Psoas muscle (tissue), 8 donors: ENCODE measurements around the gene SLC12A6. TPM values are rescaled to one million over a fixed set of nuclear protein-coding genes. Genes with fewer than 3 reads are reported as not detected.

Experiments used
- ATAC-seq, 4 donors: fragments of 200-7000 bp; cut with Tn5 transposase; one replicate each; pipeline ENCODE4 v1.9.1; 2020; ENCODE audit warnings: moderate library complexity in 3 of 4, mild to moderate bottlenecking in 2 of 4
- DNase-seq, 2 donors: peaks; one replicate each; pipeline ENCODE4 v3.0.0-alpha.2; 2020
- H3K27ac ChIP-seq: fragments of 200-600 bp; one replicate; pipeline ENCODE4 v1.8.0; 2022
- H3K27me3 ChIP-seq, 3 donors: fragments of 200-600 bp in 1 of 3; one replicate each; pipeline versions ENCODE4 v1.6.1 to v1.8.0; 2013 to 2022; ENCODE audit warnings: low read length in 2 of 3, mild to moderate bottlenecking in 2 of 3, moderate library complexity in 1 of 3; ENCODE audit not compliant: insufficient read depth in 3 of 3
- H3K36me3 ChIP-seq, 2 donors: fragments of 200-600 bp in 1 of 2; one replicate each; pipeline versions ENCODE4 v1.6.1 to v1.8.0; 2013 to 2022; ENCODE audit warnings: low read depth in 1 of 2, mild to moderate bottlenecking in 1 of 2, moderate library complexity in 1 of 2; ENCODE audit not compliant: insufficient read depth in 1 of 2
- H3K4me1 ChIP-seq: fragments of 200-600 bp; one replicate; pipeline ENCODE4 v1.8.0; 2022
- H3K4me3 ChIP-seq: fragments of 200-600 bp; one replicate; pipeline ENCODE4 v1.8.0; 2022; ENCODE audit warnings: mild to moderate bottlenecking
- H3K9me3 ChIP-seq: fragments of 200-600 bp; one replicate; pipeline ENCODE4 v1.8.0; 2022
- CTCF ChIP-seq: fragments of 200-600 bp; IDR thresholded peaks from one replicate; pipeline ENCODE4 v1.8.0; 2022; ENCODE audit warnings: antibody characterized with exemption
- WGBS, 3 donors: extraction: QIAGEN DNeasy Blood & Tissue Kit; methylation state at CpG; one replicate each; pipeline versions ENCODE4 v1.1.6 to v1.1.7; 2013; 5-methylcytosine and 5-hydroxymethylcytosine counted together
- intact Hi-C, 2 donors: fragments of 100-400 bp; cut with DNase I; formaldehyde crosslinking; loops; one replicate each; pipeline versions ENCODE4 v1.11.0 to v1.14.2; 2022
- polyA plus RNA-seq, 3 donors: library from polyadenylated mRNA; stranded (reverse); fragments of 200-250 nt; gene quantifications; one replicate each; pipeline ENCODE4 v1.2.3, GENCODE V29; 2013
- total RNA-seq, 4 donors: library from RNA; stranded (reverse); fragmentation: NEBNext Ultra II Directional in 2 of 4; extraction: Animal tissue kit (Norgen Biotek cat#: 25700) in 2 of 4; gene quantifications; one replicate each; pipeline versions ENCODE4 v1.2.1 to v1.2.4, GENCODE V29; 2021 to 2023
- donor health status: healthy with polysubstance abuse.
- donor health status: DM: no; HTN: no; CAD: no; lungs with moderate emphysema.
- donor health status: Bipolar disorder and iron deficiency.
- donor health status: healthy.
- donor health status: DM: yes; HTN: yes; CAD: no.
- donor health status: DM: no; HTN: no; CAD: no.
- donor health status: DM: no; HTN: no; CAD: no.
- donor health status: DM: yes; HTN: yes; CAD: no.

SLC12A6 gene
- total and polyA plus RNA-seq, 7 donors: 2.3 to 22.1 (median 12.3) TPM

- Histone ChIP-seq H3K9me3 (no peaks in the 10 kb centered on the region), H3K4me1 (peaks cover 9% of the 10 kb centered on the region), H3K27ac (peak overlapping the region; percentile 97), H3K4me3 (peak overlapping the region; percentile 98), H3K36me3 (peaks cover 0 to 15% of the 10 kb centered on the region in 2 donors), H3K27me3 (no peaks in the 10 kb centered on the region)
- ATAC-seq: peak; percentile 27 to 43 (median 30)
- intact Hi-C loops: loop anchor here in 1 of 2 donors (1.0 kb wide), 2 partner anchors 23 to 124 kb away; partner anchors contain the start of genes NOP10 and NUTM1
- 0 to 1% (median 0%) methylated on average over 32 to 37 of the region's 37 CpGs for WGBS, 3 donors
- peak; percentile 56 to 72 for DNase-seq
- TF ChIP-seq CTCF: no peak
Measured at GRCh38 chr15:34366271-34367065, 28.9 kb upstream of the SLC12A6 start.

- Histone ChIP-seq H3K4me3 (peak overlapping the region; percentile 98), H3K4me1 (peaks cover 9% of the 10 kb centered on the region), H3K36me3 (peaks cover 0 to 20% of the 10 kb centered on the region in 2 donors), H3K9me3 (no peaks in the 10 kb centered on the region), H3K27ac (peak overlapping the region; percentile 97), H3K27me3 (no peaks in the 10 kb centered on the region)
- WGBS, 3 donors: 35 to 42% (median 42%) methylated on average over 5 of the region's 5 CpGs
- ATAC-seq: no peak
- no peak for TF ChIP-seq CTCF
- DNase-seq: no peak
- intact Hi-C loops: no loop called here
Measured at GRCh38 chr15:34365836-34366235, 28.3 kb upstream of the SLC12A6 start.

- DNase-seq: no peak
- H3K27ac ChIP-seq: no peak overlapping the region
- no peak for ATAC-seq
- WGBS, 3 donors: 77 to 86% (median 80%) methylated on average over 16 of the region's 16 CpGs
- peak overlapping the region; percentile 98 for H3K4me3 ChIP-seq
- intact Hi-C loops: no loop called here
- H3K36me3 ChIP-seq: peaks cover 0 to 26% of the 10 kb centered on the region in 2 donors
- H3K27me3 ChIP-seq: no peaks in the 10 kb centered on the region
- peaks cover 9% of the 10 kb centered on the region for H3K4me1 ChIP-seq
- no peaks in the 10 kb centered on the region for H3K9me3 ChIP-seq
- TF ChIP-seq CTCF: no peak
Measured at GRCh38 chr15:34365091-34365825, 27.7 kb upstream of the SLC12A6 start.

- no peaks in the 10 kb centered on the region for H3K27me3 ChIP-seq
- peaks cover 0 to 35% of the 10 kb centered on the region in 2 donors for H3K36me3 ChIP-seq
- intact Hi-C loops: no loop called here
- no peak overlapping the region for H3K27ac ChIP-seq
- TF ChIP-seq CTCF: no peak
- ATAC-seq (no peak), DNase-seq (no peak)
- H3K9me3 ChIP-seq: no peaks in the 10 kb centered on the region
- H3K4me1 ChIP-seq: peaks cover 9% of the 10 kb centered on the region
- H3K4me3 ChIP-seq: no peak overlapping the region
- WGBS, 3 donors: 92 to 99% (median 96%) methylated on average over 8 of the region's 8 CpGs
Measured at GRCh38 chr15:34364041-34364440, 26.5 kb upstream of the SLC12A6 start.
